Measurements from ENCODE around the gene FXR1. TPM values are rescaled to one million over a fixed set of nuclear protein-coding genes. Genes with fewer than 3 reads are reported as not detected.
A peak's percentile ranks its signal among the peaks of the same experiment; 100 is the strongest.
"Not testable (repeated sequence)": the region's sequence is repeated elsewhere in the genome, so short reads cannot be mapped to it uniquely, and the experiment has no call there.

FXR1 gene
- total and polyA plus RNA-seq, 12 donors = 76.6 to 211 (median 123) TPM

DNA sequence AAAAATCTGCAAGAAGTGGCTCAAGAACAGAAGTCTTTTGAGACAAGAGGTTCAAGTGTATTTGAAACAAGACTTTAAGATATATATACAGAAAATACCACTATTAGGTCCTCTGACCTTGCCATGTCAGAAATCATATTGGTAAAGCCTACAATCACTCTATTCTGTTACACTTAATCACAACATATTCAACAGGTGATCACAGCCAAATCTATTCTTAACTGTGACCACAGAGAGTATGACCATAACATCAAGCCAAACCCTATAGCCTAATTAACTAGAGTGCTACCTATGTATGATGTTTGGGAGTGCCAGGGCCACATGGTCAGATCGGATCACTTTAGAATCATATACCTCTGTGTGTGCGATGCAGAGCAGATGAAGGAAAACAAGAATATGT, 74.9 kb downstream of the FXR1 start:
- DNase-seq = no peak
- Histone ChIP-seq H3K27ac (no peak overlapping the region), H3K4me1 (replicated peaks in 1 of 2) (peaks cover 0 to 42% of the 10 kb centered on the region in 2 donors), H3K4me3 (no peak overlapping the region), H3K36me3 (replicated peaks in 1 of 2) (peaks cover 0 to 24% of the 10 kb centered on the region in 2 donors), H3K27me3 (no peaks in the 10 kb centered on the region), H3K9me3 (replicated peaks in 1 of 3) (no peaks in the 10 kb centered on the region)
- TF ChIP-seq, protein P1, sequence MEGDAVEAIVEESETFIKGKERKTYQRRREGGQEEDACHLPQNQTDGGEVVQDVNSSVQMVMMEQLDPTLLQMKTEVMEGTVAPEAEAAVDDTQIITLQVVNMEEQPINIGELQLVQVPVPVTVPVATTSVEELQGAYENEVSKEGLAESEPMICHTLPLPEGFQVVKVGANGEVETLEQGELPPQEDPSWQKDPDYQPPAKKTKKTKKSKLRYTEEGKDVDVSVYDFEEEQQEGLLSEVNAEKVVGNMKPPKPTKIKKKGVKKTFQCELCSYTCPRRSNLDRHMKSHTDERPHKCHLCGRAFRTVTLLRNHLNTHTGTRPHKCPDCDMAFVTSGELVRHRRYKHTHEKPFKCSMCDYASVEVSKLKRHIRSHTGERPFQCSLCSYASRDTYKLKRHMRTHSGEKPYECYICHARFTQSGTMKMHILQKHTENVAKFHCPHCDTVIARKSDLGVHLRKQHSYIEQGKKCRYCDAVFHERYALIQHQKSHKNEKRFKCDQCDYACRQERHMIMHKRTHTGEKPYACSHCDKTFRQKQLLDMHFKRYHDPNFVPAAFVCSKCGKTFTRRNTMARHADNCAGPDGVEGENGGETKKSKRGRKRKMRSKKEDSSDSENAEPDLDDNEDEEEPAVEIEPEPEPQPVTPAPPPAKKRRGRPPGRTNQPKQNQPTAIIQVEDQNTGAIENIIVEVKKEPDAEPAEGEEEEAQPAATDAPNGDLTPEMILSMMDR (IDR thresholded peaks at IDR 0.05) = no peak
- no peak for TF ChIP-seq POLR2A (IDR thresholded peaks at IDR 0.05)
- intact Hi-C loops (cut with DNase I) = no loop called here
- 93 to 100% (median 95%) methylated on average over 2 of the region's 2 CpGs for WGBS, 4 donors

DNA sequence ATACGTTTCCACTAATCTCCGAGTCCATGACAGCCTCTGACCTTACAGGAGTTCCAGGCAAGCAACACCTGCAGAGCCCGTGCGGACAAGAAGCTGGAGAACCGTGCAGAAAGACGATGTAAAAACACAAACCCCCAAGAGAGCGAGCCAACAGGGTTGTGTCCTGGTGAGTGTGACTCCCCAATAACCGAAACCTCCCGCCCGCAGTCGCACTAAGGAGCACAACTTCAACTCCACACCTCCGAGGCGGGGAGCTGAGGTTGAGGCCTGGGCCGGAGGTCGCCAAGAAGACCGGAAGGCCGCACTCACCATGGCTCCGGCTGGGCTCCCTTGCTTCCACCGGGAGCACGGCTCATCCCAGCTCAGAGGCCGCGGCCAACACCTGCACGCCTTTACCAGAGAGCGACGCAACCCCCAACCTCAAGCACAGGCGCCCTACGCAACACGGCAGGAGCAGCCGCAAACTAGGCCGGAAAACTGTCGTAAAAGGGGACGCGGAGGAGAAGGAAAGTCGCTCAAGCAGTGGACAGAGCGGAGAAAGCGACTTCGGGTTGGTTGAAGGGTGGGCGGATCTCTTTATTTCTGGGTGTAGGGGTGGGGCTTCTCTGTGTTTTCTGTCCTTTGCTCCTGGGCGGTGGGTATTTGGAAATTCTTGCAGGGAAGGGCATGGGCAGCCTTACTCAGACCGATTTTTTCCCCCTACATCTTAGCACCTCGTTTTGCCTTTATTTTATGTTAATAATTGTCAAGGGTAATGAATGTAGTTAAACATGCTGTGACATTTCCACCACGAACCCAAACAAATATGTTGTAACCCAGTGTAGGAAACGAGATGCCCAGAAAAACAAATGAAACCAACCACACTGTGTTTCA, 77.1 kb downstream of the FXR1 start, which contains the start of gene DNAJC19:
Gene DNAJC19, minus strand, starts transcription at position 446 of the 873 bp plus-strand sequence. Its CDS starts 134 bp downstream, at position 312.
- Histone ChIP-seq H3K9me3 (replicated peaks in 1 of 3) (no peaks in the 10 kb centered on the region), H3K27me3 (no peaks in the 10 kb centered on the region), H3K36me3 (replicated peaks in 1 of 2) (peaks cover 0 to 18% of the 10 kb centered on the region in 2 donors), H3K4me3 (peak within 1 kb of the TSS; percentile 58 to 93 (median 77)), H3K4me1 (replicated peaks in 1 of 2) (peaks cover 0 to 42% of the 10 kb centered on the region in 2 donors), H3K27ac (peak within 1 kb of the TSS; percentile 61 to 94 (median 90))
- intact Hi-C loops (cut with DNase I) = no loop called here
- 0 to 1% (median 0%) methylated on average over 25 to 43 of the region's 43 CpGs for WGBS, 4 donors
- TF ChIP-seq POLR2A (IDR thresholded peaks at IDR 0.05) = peak; percentile 41 to 94
- TF ChIP-seq, protein P1 (IDR thresholded peaks at IDR 0.05) = no peak
- DNase-seq = peak; percentile 93 to 97 (median 96)

DNA sequence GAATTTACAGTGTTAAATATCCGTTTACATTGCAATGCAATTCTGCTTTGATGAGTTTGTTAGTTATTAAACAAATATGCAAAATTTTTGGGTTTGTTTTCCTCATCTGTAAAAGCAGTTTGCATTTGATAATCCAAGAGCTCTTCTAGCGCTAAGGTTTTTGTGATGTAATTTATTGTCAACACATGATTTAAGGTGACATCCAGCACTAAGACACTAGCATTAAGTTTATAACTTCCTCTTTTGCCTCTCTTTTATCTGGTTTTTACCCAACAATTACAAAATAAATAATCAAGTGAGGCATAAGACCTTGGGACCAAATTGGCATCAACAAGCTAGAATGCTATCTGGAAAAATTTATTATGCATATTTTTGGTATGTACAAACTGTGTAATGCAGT, 78.0 kb downstream of the FXR1 start:
- H3K4me1 ChIP-seq (replicated peaks in 1 of 2) = peaks cover 0 to 35% of the 10 kb centered on the region in 2 donors
- 6 to 12% (median 9%) methylated on average over 2 of the region's 2 CpGs for WGBS, 4 donors
- H3K27ac ChIP-seq = peak overlapping the region in 2 of 5 donors; percentile 92 to 94
- H3K4me3 ChIP-seq = peak overlapping the region in 1 of 4 donors; percentile 69
- no peak for TF ChIP-seq POLR2A (IDR thresholded peaks at IDR 0.05)
- TF ChIP-seq, protein P1 (IDR thresholded peaks at IDR 0.05) = no peak
- no peak for DNase-seq
- H3K9me3 ChIP-seq (replicated peaks in 1 of 3) = no peaks in the 10 kb centered on the region
- intact Hi-C loops (cut with DNase I) = no loop called here
- H3K36me3 ChIP-seq (replicated peaks in 1 of 2) = peaks cover 0 to 11% of the 10 kb centered on the region in 2 donors
- H3K27me3 ChIP-seq = no peaks in the 10 kb centered on the region

DNA sequence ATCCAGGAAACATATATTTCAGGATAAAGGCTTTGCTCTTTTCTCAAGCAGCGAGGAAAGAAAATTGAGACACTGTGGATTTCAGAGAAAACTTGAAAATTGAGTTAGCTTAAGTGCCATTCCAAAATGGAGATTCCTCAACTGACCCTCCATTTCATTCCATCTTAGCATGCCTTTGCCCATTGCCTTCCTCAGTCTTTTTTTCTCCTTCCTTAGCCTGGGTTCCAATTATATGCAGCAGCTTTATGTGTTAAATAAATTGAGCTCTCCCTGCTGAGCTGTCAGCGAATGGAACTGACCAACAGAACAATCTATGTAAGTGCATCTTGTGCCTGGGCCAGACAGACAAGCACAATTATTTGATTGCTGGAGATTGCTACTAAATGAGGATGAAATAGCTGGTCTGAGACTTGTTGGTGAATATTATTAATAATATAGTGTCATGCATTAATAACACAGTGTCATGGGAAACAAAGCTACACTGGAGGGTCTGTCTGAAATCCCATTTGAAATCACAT, 84.0 kb downstream of the FXR1 start:
- TF ChIP-seq POLR2A (IDR thresholded peaks at IDR 0.05) = no peak
- TF ChIP-seq, protein P1 (IDR thresholded peaks at IDR 0.05) = no peak
- Histone ChIP-seq H3K27ac (no peak overlapping the region), H3K4me3 (no peak overlapping the region), H3K9me3 (replicated peaks in 1 of 3) (no peaks in the 10 kb centered on the region), H3K36me3 (replicated peaks in 1 of 2) (no peaks in the 10 kb centered on the region), H3K27me3 (no peaks in the 10 kb centered on the region), H3K4me1 (replicated peaks in 1 of 2) (no peaks in the 10 kb centered on the region)
- intact Hi-C loops (cut with DNase I) = no loop called here
- 80 to 91% (median 84%) methylated on average over 2 of the region's 2 CpGs for WGBS, 4 donors
- no peak for DNase-seq

DNA sequence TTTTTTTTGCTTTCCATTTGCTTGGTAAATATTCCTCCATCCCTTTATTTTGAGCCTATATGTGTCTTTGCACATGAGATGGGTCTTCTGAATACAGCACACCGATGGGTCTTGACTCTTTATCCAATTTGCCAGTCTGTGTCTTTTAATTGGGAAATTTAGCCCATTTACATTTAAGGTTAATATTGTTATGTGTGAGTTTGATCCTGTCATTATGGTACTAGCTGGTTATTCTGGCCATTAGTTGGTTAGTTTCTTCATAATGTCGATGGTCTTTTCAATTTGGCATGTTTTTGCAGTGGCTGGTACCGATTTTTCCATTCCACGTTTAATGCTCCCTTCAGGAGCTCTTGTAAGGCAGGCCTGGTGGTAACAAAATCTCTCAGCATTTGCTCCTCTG, 89.9 kb downstream of the FXR1 start:
- H3K36me3 ChIP-seq (replicated peaks in 1 of 2); H3K4me3 ChIP-seq; H3K9me3 ChIP-seq (replicated peaks in 1 of 3); H3K27ac ChIP-seq; DNase-seq; H3K27me3 ChIP-seq; intact Hi-C loops (cut with DNase I); H3K4me1 ChIP-seq (replicated peaks in 1 of 2): not testable (repeated sequence)
- WGBS, 4 donors = 86 to 95% (median 91%) methylated on average over 4 of the region's 4 CpGs

DNA sequence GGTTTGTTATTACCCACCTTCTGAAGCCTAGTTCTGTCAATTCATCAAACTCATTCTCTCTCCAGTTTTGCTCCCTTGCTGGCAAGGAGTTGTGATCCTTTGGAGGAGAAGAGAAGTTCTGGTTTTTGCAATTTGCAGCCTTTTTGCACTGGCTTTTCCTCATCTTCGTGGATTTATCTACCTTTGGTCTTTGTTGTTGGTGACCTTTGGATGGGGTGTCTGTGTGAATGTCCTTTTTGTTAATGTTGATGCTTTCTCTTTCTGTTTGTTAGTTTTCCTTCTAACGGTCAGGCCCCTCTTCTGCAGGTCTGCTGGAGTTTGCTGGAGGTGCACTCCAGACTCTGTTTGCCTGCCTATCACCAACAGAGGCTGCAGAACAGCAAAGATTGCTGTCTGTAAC, 91.0 kb downstream of the FXR1 start:
- WGBS, 4 donors = 64 to 86% (median 75%) methylated on average over 2 of the region's 2 CpGs
- DNase-seq; H3K4me1 ChIP-seq (replicated peaks in 1 of 2); intact Hi-C loops (cut with DNase I); H3K9me3 ChIP-seq (replicated peaks in 1 of 3); H3K4me3 ChIP-seq; H3K36me3 ChIP-seq (replicated peaks in 1 of 2); H3K27me3 ChIP-seq; H3K27ac ChIP-seq: not testable (repeated sequence)
